Esophagus muscularis mucosa (tissue), 4 donors: Measurements from ENCODE around the gene SEMA6A. TPM values are rescaled to one million over a fixed set of nuclear protein-coding genes. Genes with fewer than 3 reads are reported as not detected.

Source experiments
- DNase-seq: peaks from one replicate; pipeline ENCODE4 v3.0.0-alpha.2; 2017; ENCODE audit errors: extremely low spot score
- H3K27ac ChIP-seq, 4 donors: fragments of 200-600 bp; sonication (generic); replicated peaks in 1 of 4; 1 replicate in 3 of 4; 2 replicates in 1 of 4; pipeline ENCODE4 v1.5.1; 2016 to 2019; ENCODE audit warnings: mild to moderate bottlenecking in 1 of 4
- H3K27me3 ChIP-seq, 4 donors: fragments of 200-600 bp; sonication (generic); one replicate each; pipeline versions ENCODE4 v1.5.1 to v1.6.0; 2016 to 2019
- H3K36me3 ChIP-seq, 4 donors: fragments of 200-600 bp; sonication (generic); one replicate each; pipeline ENCODE4 v1.5.1; 2016 to 2019
- H3K4me1 ChIP-seq, 4 donors: fragments of 200-600 bp; sonication (generic); one replicate each; pipeline ENCODE4 v1.5.1; 2016 to 2019
- H3K4me3 ChIP-seq, 4 donors: fragments of 200-600 bp; sonication (generic); 1 replicate in 2 of 4; 2 replicates in 2 of 4; pipeline ENCODE4 v1.5.1; 2016 to 2019; ENCODE audit warnings: mild to moderate bottlenecking in 4 of 4, moderate library complexity in 1 of 4
- H3K9me3 ChIP-seq, 4 donors: fragments of 200-600 bp; sonication (generic); 1 replicate in 3 of 4; 2 replicates in 1 of 4; pipeline ENCODE4 v1.5.1; 2016 to 2019
- CTCF ChIP-seq, 3 experiments: fragments of 200-600 bp in 2 of 3; fragments of 450-650 bp in 1 of 3; sonication (generic) in 2 of 3; IDR thresholded peaks; one replicate each; pipeline ENCODE4 v1.5.1; 2017 to 2019; ENCODE audit warnings: antibody characterized with exemption in 3 of 3, mild to moderate bottlenecking in 2 of 3, moderate library complexity in 1 of 3
- EP300 ChIP-seq: sonication (generic); formaldehyde crosslinking; IDR thresholded peaks from one replicate; pipeline ENCODE4 v1.6.1; 2017; ENCODE audit warnings: antibody characterized with exemption
- POLR2A ChIP-seq: fragments of 450-650 bp; IDR thresholded peaks from one replicate; pipeline ENCODE4 v1.6.1; 2017; ENCODE audit warnings: antibody characterized with exemption, moderate library complexity, mild to moderate bottlenecking, low read depth
- POLR2AphosphoS5 ChIP-seq, 2 donors: sonication (generic); formaldehyde crosslinking; IDR thresholded peaks; one replicate each; pipeline ENCODE4 v1.6.1; 2017; ENCODE audit warnings: antibody characterized with exemption in 2 of 2
- WGBS: methylation state at CpG from one replicate; pipeline ENCODE4 v1.1.5; 2018; 5-methylcytosine and 5-hydroxymethylcytosine counted together
- intact Hi-C: fragments of 100-400 bp; cut with DNase I; formaldehyde crosslinking; loops from one replicate; pipeline ENCODE4 v1.15.1; 2023
- total RNA-seq, 4 donors: library from RNA; depleted of rRNA; stranded (reverse); fragments of >200 nt; gene quantifications; one replicate each; pipeline versions ENCODE4 v1.1.0 to v1.2.1, GENCODE V29; 2016

The SEMA6A gene
- total RNA-seq, 4 donors from 2014 or later, result 10.9 to 20.9 (median 14.3) TPM

GRCh38 chr5:116567106-116567505 is 7.5 kb downstream of the SEMA6A start:
- H3K9me3 ChIP-seq, result no peaks in the 10 kb centered on the region
- intact Hi-C loops, result no loop called here
- peaks cover 0 to 22% (median 0%) of the 10 kb centered on the region in 4 donors for H3K27me3 ChIP-seq
- no peak overlapping the region for H3K4me3 ChIP-seq
- peaks cover 0 to 7% (median 5%) of the 10 kb centered on the region in 4 donors for H3K4me1 ChIP-seq
- H3K36me3 ChIP-seq, result no peaks in the 10 kb centered on the region
- no peak for DNase-seq
- WGBS, result 92% methylated on average over 2 of the region's 2 CpGs
- no peak for TF ChIP-seq POLR2AphosphoS5 (IDR thresholded peaks at IDR 0.05)
- H3K27ac ChIP-seq, result no peak overlapping the region

- intact Hi-C loops, result no loop called here
Observed at GRCh38 chr5:116566251-116566650, 8.4 kb downstream of the SEMA6A start.

GRCh38 chr5:116564756-116565490 is 9.7 kb downstream of the SEMA6A start:
- no peak for DNase-seq
- WGBS, result 78% methylated on average over 7 of the region's 7 CpGs
- TF ChIP-seq CTCF (IDR thresholded peaks at IDR 0.05), result no peak
- no peak for TF ChIP-seq EP300
- TF ChIP-seq POLR2AphosphoS5 (IDR thresholded peaks at IDR 0.05), result no peak
- TF ChIP-seq POLR2A, result no peak
- H3K27ac ChIP-seq, result no peak overlapping the region
- no peaks in the 10 kb centered on the region for H3K36me3 ChIP-seq
- H3K27me3 ChIP-seq, result peaks cover 0 to 8% (median 0%) of the 10 kb centered on the region in 4 donors
- no peaks in the 10 kb centered on the region for H3K9me3 ChIP-seq
- peaks cover 0 to 4% (median 0%) of the 10 kb centered on the region in 4 donors for H3K4me1 ChIP-seq
- intact Hi-C loops, result no loop called here
- H3K4me3 ChIP-seq, result no peak overlapping the region

More at GRCh38 chr5:116566251-116566650, 8.4 kb downstream of the SEMA6A start:
- H3K27me3 ChIP-seq, result peaks cover 0 to 18% (median 0%) of the 10 kb centered on the region in 4 donors
- no peak overlapping the region for H3K4me3 ChIP-seq
- no peaks in the 10 kb centered on the region for H3K36me3 ChIP-seq
- 68% methylated on average over 1 of the region's 1 CpG for WGBS
- DNase-seq, result no peak
- peaks cover 0 to 4% (median 0%) of the 10 kb centered on the region in 4 donors for H3K4me1 ChIP-seq
- TF ChIP-seq POLR2A, result no peak
- no peaks in the 10 kb centered on the region for H3K9me3 ChIP-seq
- H3K27ac ChIP-seq, result no peak overlapping the region

GRCh38 chr5:116564312-116564711 is 10.3 kb downstream of the SEMA6A start:
- WGBS, result 79% methylated on average over 3 of the region's 3 CpGs
- peaks cover 0 to 4% (median 0%) of the 10 kb centered on the region in 4 donors for H3K4me1 ChIP-seq
- no peak overlapping the region for H3K27ac ChIP-seq

GRCh38 chr5:116563736-116564308 is 10.8 kb downstream of the SEMA6A start:
- intact Hi-C loops, result no loop called here

More at GRCh38 chr5:116564312-116564711, 10.3 kb downstream of the SEMA6A start:
- Histone ChIP-seq H3K4me3 (no peak overlapping the region), H3K36me3 (no peaks in the 10 kb centered on the region), H3K27me3 (peaks cover 0 to 4% (median 0%) of the 10 kb centered on the region in 4 donors), H3K9me3 (no peaks in the 10 kb centered on the region)
- TF ChIP-seq CTCF (IDR thresholded peaks at IDR 0.05) (no peak), EP300 (no peak), POLR2A (no peak), POLR2AphosphoS5 (IDR thresholded peaks at IDR 0.05) (no peak)
- intact Hi-C loops, result no loop called here
- DNase-seq, result no peak

More at GRCh38 chr5:116563736-116564308, 10.8 kb downstream of the SEMA6A start:
- Histone ChIP-seq H3K27ac (no peak overlapping the region), H3K4me3 (no peak overlapping the region), H3K4me1 (peaks cover 0 to 4% (median 0%) of the 10 kb centered on the region in 4 donors), H3K36me3 (no peaks in the 10 kb centered on the region), H3K27me3 (no peaks in the 10 kb centered on the region), H3K9me3 (no peaks in the 10 kb centered on the region)
- no peak for TF ChIP-seq EP300
- TF ChIP-seq POLR2AphosphoS5 (IDR thresholded peaks at IDR 0.05), result no peak
- TF ChIP-seq CTCF (IDR thresholded peaks at IDR 0.05), result no peak
- no peak for TF ChIP-seq POLR2A
- no peak for DNase-seq
- WGBS, result 84% methylated on average over 6 of the region's 6 CpGs
